SU-DHL-6 (cell line): Measurements from ENCODE around the gene KCNIP4.

Experiments used
- CTCF ChIP-seq: fragments of 200-600 bp; sonication (generic); IDR thresholded peaks from one replicate; pipeline ENCODE4 v1.5.1; 2017; ENCODE audit warnings: antibody characterized with exemption, mild to moderate bottlenecking, low read length, moderate library complexity; ENCODE audit not compliant: insufficient read depth, poor library complexity, severe bottlenecking
- EZH2phosphoT487 ChIP-seq: fragments of 200-600 bp; sonication (generic), shearing (Covaris generic); conservative IDR thresholded peaks from 2 replicates; pipeline ENCODE4 v1.6.1; 2018; ENCODE audit warnings: mild to moderate bottlenecking, antibody characterized with exemption, low read length, moderate library complexity, mixed read lengths

GRCh38 chr4:21592970-21593670 is 355.5 kb downstream of the KCNIP4 start:
- TF ChIP-seq CTCF (no peak), EZH2phosphoT487 (no peak)
